ENCODE measurements around the gene SLC15A4.

SLC15A4 gene

GRCh38 chr12:128800606-128801005 is 23.2 kb downstream of the SLC15A4 start:
- H3K36me3 Mint-ChIP-seq, result peaks cover 41% of the 10 kb centered on the region
- ATAC-seq (ENCODE audit: low read depth) (no peak), DNase-seq (ENCODE audit: low spot score in 2 of 2) (no peak)
- H3K4me3 Mint-ChIP-seq, result no peak overlapping the region
- H3K4me1 Mint-ChIP-seq, result peaks cover 46% of the 10 kb centered on the region
- H3K9me3 Mint-ChIP-seq, result no peaks in the 10 kb centered on the region
- peak overlapping the region; percentile 14 for H3K27ac Mint-ChIP-seq
- H3K27me3 Mint-ChIP-seq, result no peaks in the 10 kb centered on the region

- Mint-ChIP-seq H3K27ac (peak overlapping the region; percentile 95), H3K4me1 (peaks cover 62% of the 10 kb centered on the region), H3K4me3 (peak overlapping the region; percentile 71), H3K9me3 (no peaks in the 10 kb centered on the region), H3K36me3 (peaks cover 42% of the 10 kb centered on the region), H3K27me3 (no peaks in the 10 kb centered on the region)
- ATAC-seq (ENCODE audit: low read depth), result no peak
- no peak for DNase-seq (ENCODE audit: low spot score in 2 of 2)
These were observed 25.0 kb downstream of the SLC15A4 start for GRCh38 chr12:128798571-128799341.

GRCh38 chr12:128797119-128798118 is 26.3 kb downstream of the SLC15A4 start:
- peak overlapping the region; percentile 71 for H3K4me3 Mint-ChIP-seq
- DNase-seq (ENCODE audit: low spot score in 2 of 2) (peak in 1 of 2 donors; percentile 44), ATAC-seq (ENCODE audit: low read depth) (peak; percentile 67)
- H3K27ac Mint-ChIP-seq, result peak overlapping the region; percentile 95
- H3K27me3 Mint-ChIP-seq, result no peaks in the 10 kb centered on the region
- peaks cover 64% of the 10 kb centered on the region for H3K4me1 Mint-ChIP-seq
- no peaks in the 10 kb centered on the region for H3K9me3 Mint-ChIP-seq
- H3K36me3 Mint-ChIP-seq, result peaks cover 36% of the 10 kb centered on the region

DNA sequence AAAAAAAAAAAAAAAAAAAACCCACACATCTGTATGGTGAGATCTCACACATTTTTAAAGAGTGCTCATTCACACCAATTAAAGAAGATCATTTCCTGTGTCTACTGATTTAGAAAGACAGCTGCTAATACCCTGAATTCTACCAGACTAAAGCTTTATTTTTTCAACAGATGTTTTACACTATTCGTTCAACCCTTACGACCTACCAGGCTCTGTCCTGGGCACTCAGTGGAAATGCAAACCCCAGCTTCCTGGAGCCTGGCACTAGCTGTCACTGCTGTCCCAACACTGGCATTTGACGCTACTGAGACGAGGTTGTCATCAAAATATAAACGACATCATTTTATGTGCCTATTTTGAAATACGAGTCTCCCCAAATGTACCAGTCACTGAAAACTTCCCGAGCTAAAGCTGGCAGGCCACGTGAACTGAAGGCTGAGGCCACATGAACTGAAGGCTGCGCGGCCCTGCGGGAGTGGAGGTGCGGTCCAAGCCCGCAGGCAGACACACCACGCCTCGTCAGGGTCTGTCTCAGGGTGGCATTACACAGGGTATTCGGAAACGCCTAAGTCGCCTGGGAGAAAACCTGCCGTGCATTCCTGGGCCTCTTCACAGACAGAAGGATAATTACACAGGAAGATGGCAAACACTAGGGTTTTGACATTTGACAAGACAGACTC is 27.2 kb downstream of the SLC15A4 start:
- peak overlapping the region; percentile 95 for H3K27ac Mint-ChIP-seq

DNA sequence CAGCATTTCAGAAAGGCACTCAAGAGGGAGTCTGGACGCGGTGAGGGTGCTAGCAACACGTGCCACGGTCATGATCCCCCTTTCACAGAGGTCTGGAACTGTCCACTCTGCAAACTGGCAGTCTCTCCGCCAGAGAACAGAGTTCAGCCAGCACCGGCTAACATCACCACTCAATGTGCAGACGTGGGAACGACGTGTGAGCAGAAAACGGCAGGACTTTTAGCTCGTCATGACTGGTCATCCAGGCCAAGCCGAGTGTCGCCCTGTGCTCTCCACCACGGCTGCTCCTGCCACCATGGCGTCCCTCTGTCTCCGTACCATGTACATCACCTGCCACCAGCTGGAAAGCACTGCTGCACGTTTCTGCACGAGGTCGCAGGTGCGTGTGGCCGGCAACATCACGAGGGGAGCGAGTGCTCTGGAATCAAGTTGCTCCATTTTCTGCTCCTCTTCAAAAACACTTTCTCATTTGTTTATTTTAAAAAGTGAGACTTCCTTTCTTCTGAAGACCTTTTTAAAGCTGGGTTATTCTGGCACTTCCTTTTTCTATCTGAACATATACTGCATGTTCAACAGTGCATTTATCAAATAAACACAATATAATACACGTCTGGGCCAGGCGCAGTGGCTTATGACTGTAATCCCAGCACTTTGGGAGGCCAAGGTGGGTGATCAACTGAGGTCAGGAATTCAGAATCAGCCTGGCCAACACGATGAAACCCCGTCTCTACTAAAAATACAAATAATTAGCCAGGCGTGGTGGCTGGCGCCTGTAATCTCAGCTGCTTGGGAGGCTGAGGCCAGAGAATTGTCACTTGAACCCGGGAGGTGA is 28.0 kb downstream of the SLC15A4 start:
- DNase-seq (ENCODE audit: low spot score in 2 of 2) (no peak), ATAC-seq (ENCODE audit: low read depth) (peak; percentile 46)
- H3K9me3 Mint-ChIP-seq, result no peaks in the 10 kb centered on the region
- no peaks in the 10 kb centered on the region for H3K27me3 Mint-ChIP-seq
- H3K4me1 Mint-ChIP-seq, result peaks cover 70% of the 10 kb centered on the region
- peak overlapping the region; percentile 74 for H3K4me3 Mint-ChIP-seq
- peaks cover 39% of the 10 kb centered on the region for H3K36me3 Mint-ChIP-seq
- peak overlapping the region; percentile 95 for H3K27ac Mint-ChIP-seq

More for the DNA sequence above, 27.2 kb downstream of the SLC15A4 start:
- Mint-ChIP-seq H3K27me3 (no peaks in the 10 kb centered on the region), H3K9me3 (no peaks in the 10 kb centered on the region), H3K4me3 (peak overlapping the region; percentile 74), H3K36me3 (peaks cover 40% of the 10 kb centered on the region), H3K4me1 (peaks cover 65% of the 10 kb centered on the region)
- DNase-seq (ENCODE audit: low spot score in 2 of 2), result no peak
- peak; percentile 11 for ATAC-seq (ENCODE audit: low read depth)

GRCh38 chr12:128794661-128795529 is 28.9 kb downstream of the SLC15A4 start:
- peak; percentile 21 for ATAC-seq (ENCODE audit: low read depth)
- Mint-ChIP-seq H3K27me3 (no peaks in the 10 kb centered on the region), H3K36me3 (peaks cover 32% of the 10 kb centered on the region), H3K4me3 (peak overlapping the region; percentile 74), H3K4me1 (peaks cover 73% of the 10 kb centered on the region), H3K27ac (peak overlapping the region; percentile 95), H3K9me3 (no peaks in the 10 kb centered on the region)
- DNase-seq (ENCODE audit: low spot score in 2 of 2), result no peak

DNA sequence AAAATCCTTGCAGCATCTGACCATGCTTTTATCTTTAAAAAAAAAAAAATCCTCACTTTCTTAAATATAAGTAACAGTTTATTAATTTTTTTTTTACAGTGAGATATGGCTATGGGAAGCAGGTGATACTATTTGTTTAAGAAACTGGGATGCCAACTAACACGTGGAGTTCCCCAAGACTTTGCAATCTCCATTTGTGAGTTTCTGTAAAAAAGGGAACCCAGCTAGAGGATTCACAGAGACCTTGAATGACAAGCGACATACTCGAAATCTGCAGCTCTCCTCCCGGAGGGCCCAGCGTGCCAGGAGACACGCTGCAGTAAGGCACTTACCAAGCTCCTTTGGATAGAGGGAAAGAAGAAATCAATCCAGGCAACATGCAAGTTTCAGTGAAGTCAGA is 30.1 kb downstream of the SLC15A4 start:
- peak overlapping the region; percentile 95 for H3K27ac Mint-ChIP-seq
- H3K9me3 Mint-ChIP-seq, result no peaks in the 10 kb centered on the region
- peak overlapping the region; percentile 74 for H3K4me3 Mint-ChIP-seq
- H3K27me3 Mint-ChIP-seq, result no peaks in the 10 kb centered on the region
- ATAC-seq (ENCODE audit: low read depth) (no peak), DNase-seq (ENCODE audit: low spot score in 2 of 2) (no peak)
- peaks cover 28% of the 10 kb centered on the region for H3K36me3 Mint-ChIP-seq
- H3K4me1 Mint-ChIP-seq, result peaks cover 71% of the 10 kb centered on the region

DNA sequence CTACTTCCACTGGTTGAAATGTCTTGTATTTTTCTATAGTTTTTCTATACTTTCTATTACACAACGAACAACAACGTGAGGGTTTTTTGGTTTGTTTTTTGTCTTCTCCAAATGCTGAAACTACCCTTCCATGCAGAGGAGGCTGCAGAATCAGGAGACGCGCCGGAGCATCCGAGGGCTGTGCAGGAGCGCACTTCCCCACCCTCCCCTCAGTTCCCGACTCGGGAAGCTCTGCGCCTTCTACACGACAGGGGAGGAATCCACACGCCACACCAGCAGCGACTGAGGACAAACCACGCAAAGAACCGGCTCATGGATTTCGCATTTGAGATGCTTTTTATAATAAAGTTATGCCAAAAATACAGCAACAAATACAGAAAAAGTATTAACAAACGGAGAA is 30.9 kb downstream of the SLC15A4 start:
- no peaks in the 10 kb centered on the region for H3K27me3 Mint-ChIP-seq
- no peak overlapping the region for H3K4me3 Mint-ChIP-seq
- H3K4me1 Mint-ChIP-seq, result peaks cover 70% of the 10 kb centered on the region
- no peak for DNase-seq (ENCODE audit: low spot score in 2 of 2)
- no peak for ATAC-seq (ENCODE audit: low read depth)
- peak overlapping the region; percentile 95 for H3K27ac Mint-ChIP-seq
- no peaks in the 10 kb centered on the region for H3K9me3 Mint-ChIP-seq
- H3K36me3 Mint-ChIP-seq, result peaks cover 28% of the 10 kb centered on the region

DNA sequence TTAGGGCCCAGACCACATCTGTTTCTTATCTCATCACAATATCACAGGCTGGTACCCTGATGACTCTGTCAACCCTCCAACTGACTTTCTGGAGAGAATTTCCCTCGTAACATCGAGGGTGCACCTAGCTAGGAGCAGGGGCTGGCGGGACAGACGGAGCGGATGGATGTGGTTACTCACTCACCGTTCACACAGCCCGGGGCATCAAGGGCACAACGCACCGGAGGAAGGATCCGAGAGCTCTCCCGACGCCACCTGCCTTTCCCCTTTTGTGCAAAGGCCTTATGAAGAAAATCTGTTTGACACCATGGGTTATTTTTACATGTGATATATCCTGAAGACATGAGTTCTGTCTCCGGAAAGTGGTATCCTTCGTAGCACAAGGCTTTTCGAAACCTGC is 31.4 kb downstream of the SLC15A4 start:
- Mint-ChIP-seq H3K27ac (peak overlapping the region; percentile 78), H3K9me3 (no peaks in the 10 kb centered on the region), H3K27me3 (no peaks in the 10 kb centered on the region), H3K4me3 (no peak overlapping the region), H3K4me1 (peaks cover 67% of the 10 kb centered on the region), H3K36me3 (peaks cover 28% of the 10 kb centered on the region)
- DNase-seq (ENCODE audit: low spot score in 2 of 2) (no peak), ATAC-seq (ENCODE audit: low read depth) (no peak)

DNA sequence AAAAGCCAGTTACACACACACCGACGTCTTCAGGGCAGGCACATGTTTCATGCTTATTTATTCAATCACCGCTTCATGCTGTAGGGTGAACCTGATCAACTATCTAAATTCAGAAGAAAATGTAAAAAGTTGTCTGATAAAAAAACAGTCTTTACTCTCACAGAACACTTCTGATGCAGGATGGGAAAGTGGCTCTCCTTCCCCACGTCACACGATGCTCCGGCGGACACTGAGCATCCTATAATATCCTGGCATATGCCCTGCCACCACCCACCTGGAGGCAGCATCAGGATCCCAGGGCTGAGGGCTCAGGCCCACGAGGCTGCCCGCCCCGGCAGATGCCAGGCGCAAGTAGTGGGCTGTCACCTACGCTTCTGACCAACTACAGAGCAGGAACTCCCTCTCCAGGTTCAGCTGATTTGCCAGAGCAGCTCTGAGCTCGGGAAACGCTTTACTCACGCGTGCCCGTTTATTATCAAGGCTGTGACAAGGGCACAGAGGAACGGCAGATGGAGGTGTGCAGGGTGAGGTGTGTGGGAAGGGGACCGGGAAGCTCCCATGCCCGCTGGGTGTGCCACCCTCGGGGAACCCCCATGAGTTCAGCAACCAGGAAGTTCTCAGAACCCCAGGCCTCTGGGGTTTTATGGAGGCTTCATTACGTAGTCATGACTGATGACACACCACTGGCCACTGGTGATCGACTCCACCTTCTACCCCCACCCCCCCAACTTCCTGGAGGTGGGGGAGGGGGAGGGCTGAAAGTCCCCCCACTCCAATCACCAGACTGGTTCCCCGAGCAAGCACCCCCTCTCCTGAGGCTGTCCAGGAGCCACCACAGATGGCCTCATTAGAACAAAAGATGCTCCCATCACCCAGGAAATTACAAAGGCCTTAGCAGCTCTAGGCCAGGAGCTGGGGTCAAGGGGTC is 32.1 kb downstream of the SLC15A4 start:
- Mint-ChIP-seq H3K9me3 (no peaks in the 10 kb centered on the region), H3K4me1 (peaks cover 60% of the 10 kb centered on the region), H3K27ac (peak overlapping the region; percentile 78), H3K36me3 (peaks cover 22% of the 10 kb centered on the region), H3K27me3 (no peaks in the 10 kb centered on the region), H3K4me3 (peak overlapping the region; percentile 50)
- ATAC-seq (ENCODE audit: low read depth) (peak; percentile 51), DNase-seq (ENCODE audit: low spot score in 2 of 2) (peak in 1 of 2 donors; percentile 21)

- no peak for ATAC-seq (ENCODE audit: low read depth)
- Mint-ChIP-seq H3K9me3 (no peaks in the 10 kb centered on the region), H3K4me1 (peaks cover 53% of the 10 kb centered on the region), H3K36me3 (peaks cover 20% of the 10 kb centered on the region), H3K27ac (peak overlapping the region; percentile 78), H3K4me3 (no peak overlapping the region), H3K27me3 (no peaks in the 10 kb centered on the region)
- no peak for DNase-seq (ENCODE audit: low spot score in 2 of 2)
These were observed 32.9 kb downstream of the SLC15A4 start for GRCh38 chr12:128790653-128791373.

All from memory B cell (primary cell).